Measurements from ENCODE around the gene VPS37C. TPM values are rescaled to one million over a fixed set of nuclear protein-coding genes. Genes with fewer than 3 reads are reported as not detected.

Gene VPS37C
- total and polyA plus RNA-seq, 10 of the 15 experiments (the other 5 are each of a cell fraction or from before 2014, with no cell fraction given): 0.39 to 16.5 (median 7.8) TPM

GRCh38 chr11:61163714-61164605 lies 2.7 kb upstream of the VPS37C start (continued):
- TF ChIP-seq CREM (IDR thresholded peaks at IDR 0.05; ENCODE audit: low read depth): 0 out of 2 replicates have a peak, but pooled peaks have one; percentile 16
- no peak for TF ChIP-seq SUPT20H (IDR thresholded peaks at IDR 0.05; ENCODE audit: borderline replicate concordance, control insufficient read depth, low read depth, low read length)

DNA sequence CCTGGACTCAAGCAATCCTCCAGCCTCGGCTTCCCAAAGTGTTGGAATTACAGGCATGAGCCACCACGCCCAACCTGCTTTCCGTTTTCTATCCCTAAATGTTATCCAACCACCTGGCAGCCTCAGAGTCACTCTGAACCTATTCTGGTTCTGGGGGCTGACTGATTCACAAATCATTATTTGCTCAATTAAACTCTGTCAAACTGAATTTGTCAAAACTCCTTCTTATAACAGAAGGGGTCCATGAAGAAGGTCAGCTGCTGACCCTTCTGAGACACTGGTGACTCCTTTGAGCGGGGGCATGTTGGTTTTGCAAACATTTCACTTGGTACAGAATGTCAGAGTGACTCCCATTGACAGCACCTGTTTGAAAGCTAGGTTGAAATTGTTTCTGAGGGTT lies 1.8 kb upstream of the VPS37C start:
- ChIA-PET SMC1A (ENCODE audit: uncharacterized antibody, unreplicated experiment) (interaction anchor here (1.0 kb wide), 1 partner anchor 24 kb away, joined by 3 read pairs; no protein-coding TSS in a partner anchor), CTCF (no interaction called here), RAD21 (ENCODE audit: unreplicated experiment) (interaction anchor here (0.5 to 0.6 kb wide), 3 partner anchors 9 to 248 kb away, joined by 3 read pairs; no protein-coding TSS in a partner anchor), POLR2A (interaction anchor here (0.9 kb wide), 1 partner anchor 249 kb away, joined by 3 read pairs; the partner anchor contains the start of gene TMEM109)
- ATAC-seq (no peak), FAIRE-seq (no peak), DNase-seq (ENCODE audit: low read depth, low spot score) (no peak)
- Histone ChIP-seq H3K9ac (ENCODE audit: control insufficient read depth, insufficient read depth, low read length) (peak overlapping the region; percentile 95; the same call in 1 of the 2 replicates), H3K79me2 (ENCODE audit: control insufficient read depth, insufficient read depth, low read length) (peaks cover 45% of the 10 kb centered on the region), H3K4me1 (ENCODE audit: control insufficient read depth, insufficient read depth, low read length) (peaks cover 49% of the 10 kb centered on the region), H3K9me3 (replicated peaks; ENCODE audit: control insufficient read depth, insufficient read depth, low read length) (no peaks in the 10 kb centered on the region; the same call in 2 of the 3 replicates), H2AFZ (ENCODE audit: control insufficient read depth, low read depth, low read length) (no peak overlapping the region), H3K27me3 (replicated peaks in 1 of 2; ENCODE audit: control insufficient read depth in 2 of 2, insufficient read depth in 2 of 2, low read length in 1 of 2) (no peaks in the 10 kb centered on the region), H4K20me1 (ENCODE audit: control insufficient read depth, insufficient read depth) (no peaks in the 10 kb centered on the region), H3K36me3 (ENCODE audit: control insufficient read depth in 2 of 2, insufficient read depth in 2 of 2, low read length in 1 of 2) (no peaks in the 10 kb centered on the region), H3K4me2 (ENCODE audit: control insufficient read depth, insufficient read depth) (no peak overlapping the region), H3K27ac (ENCODE audit: control insufficient read depth, insufficient read depth) (peak overlapping the region; percentile 96), H3K4me3 (peak overlapping the region; percentile 24; the same call in 1 of the 2 replicates)
- in situ Hi-C loops (cut with MboI): no loop called here
- intact Hi-C loops (cut with micrococcal nuclease; ENCODE audit: unreplicated experiment): loop anchor here (10.0 kb wide), 1 partner anchor 398 kb away; no protein-coding TSS in a partner anchor
- whole genome bisulfite sequencing (ENCODE audit: insufficient coverage, insufficient replicate concordance, low lambda C conversion rate, missing lambda C conversion rate): 83% methylated on average over 4 of the region's 4 CpGs
- no TSS peak for BruUV-seq (replicated peaks)
- no peak for TF ChIP-seq KAT2A (conservative IDR thresholded peaks at IDR 0.05; ENCODE audit: control insufficient read depth, low read depth, low read length)
- TF ChIP-seq POLR2A (IDR thresholded peaks at IDR 0.05; ENCODE audit: low read depth, low read length): no peak
- TF ChIP-seq, protein P1, sequence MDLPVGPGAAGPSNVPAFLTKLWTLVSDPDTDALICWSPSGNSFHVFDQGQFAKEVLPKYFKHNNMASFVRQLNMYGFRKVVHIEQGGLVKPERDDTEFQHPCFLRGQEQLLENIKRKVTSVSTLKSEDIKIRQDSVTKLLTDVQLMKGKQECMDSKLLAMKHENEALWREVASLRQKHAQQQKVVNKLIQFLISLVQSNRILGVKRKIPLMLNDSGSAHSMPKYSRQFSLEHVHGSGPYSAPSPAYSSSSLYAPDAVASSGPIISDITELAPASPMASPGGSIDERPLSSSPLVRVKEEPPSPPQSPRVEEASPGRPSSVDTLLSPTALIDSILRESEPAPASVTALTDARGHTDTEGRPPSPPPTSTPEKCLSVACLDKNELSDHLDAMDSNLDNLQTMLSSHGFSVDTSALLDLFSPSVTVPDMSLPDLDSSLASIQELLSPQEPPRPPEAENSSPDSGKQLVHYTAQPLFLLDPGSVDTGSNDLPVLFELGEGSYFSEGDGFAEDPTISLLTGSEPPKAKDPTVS (IDR thresholded peaks at IDR 0.05; ENCODE audit: low read depth, low read length): no peak
- TF ChIP-seq TAF1 (IDR thresholded peaks at IDR 0.05; ENCODE audit: borderline replicate concordance, low read depth, low read length): no peak
- no peak for TF ChIP-seq NR2C1 (IDR thresholded peaks at IDR 0.05)
- no peak for TF ChIP-seq BHLHE40 (IDR thresholded peaks at IDR 0.05; ENCODE audit: borderline replicate concordance in 1 of 2, low read depth in 2 of 2, low read length in 1 of 2)
- TF ChIP-seq JUNB (IDR thresholded peaks at IDR 0.05): no peak
- TF ChIP-seq PML (IDR thresholded peaks at IDR 0.05; ENCODE audit: low read length): no peak
- no peak for TF ChIP-seq CHD1 (IDR thresholded peaks at IDR 0.05; ENCODE audit: low read depth, low read length)
- TF ChIP-seq, protein P2, sequence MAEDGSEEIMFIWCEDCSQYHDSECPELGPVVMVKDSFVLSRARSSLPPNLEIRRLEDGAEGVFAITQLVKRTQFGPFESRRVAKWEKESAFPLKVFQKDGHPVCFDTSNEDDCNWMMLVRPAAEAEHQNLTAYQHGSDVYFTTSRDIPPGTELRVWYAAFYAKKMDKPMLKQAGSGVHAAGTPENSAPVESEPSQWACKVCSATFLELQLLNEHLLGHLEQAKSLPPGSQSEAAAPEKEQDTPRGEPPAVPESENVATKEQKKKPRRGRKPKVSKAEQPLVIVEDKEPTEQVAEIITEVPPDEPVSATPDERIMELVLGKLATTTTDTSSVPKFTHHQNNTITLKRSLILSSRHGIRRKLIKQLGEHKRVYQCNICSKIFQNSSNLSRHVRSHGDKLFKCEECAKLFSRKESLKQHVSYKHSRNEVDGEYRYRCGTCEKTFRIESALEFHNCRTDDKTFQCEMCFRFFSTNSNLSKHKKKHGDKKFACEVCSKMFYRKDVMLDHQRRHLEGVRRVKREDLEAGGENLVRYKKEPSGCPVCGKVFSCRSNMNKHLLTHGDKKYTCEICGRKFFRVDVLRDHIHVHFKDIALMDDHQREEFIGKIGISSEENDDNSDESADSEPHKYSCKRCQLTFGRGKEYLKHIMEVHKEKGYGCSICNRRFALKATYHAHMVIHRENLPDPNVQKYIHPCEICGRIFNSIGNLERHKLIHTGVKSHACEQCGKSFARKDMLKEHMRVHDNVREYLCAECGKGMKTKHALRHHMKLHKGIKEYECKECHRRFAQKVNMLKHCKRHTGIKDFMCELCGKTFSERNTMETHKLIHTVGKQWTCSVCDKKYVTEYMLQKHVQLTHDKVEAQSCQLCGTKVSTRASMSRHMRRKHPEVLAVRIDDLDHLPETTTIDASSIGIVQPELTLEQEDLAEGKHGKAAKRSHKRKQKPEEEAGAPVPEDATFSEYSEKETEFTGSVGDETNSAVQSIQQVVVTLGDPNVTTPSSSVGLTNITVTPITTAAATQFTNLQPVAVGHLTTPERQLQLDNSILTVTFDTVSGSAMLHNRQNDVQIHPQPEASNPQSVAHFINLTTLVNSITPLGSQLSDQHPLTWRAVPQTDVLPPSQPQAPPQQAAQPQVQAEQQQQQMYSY (CRISPR knock-in tag; IDR thresholded peaks at IDR 0.05): no peak
- TF ChIP-seq, protein P3, sequence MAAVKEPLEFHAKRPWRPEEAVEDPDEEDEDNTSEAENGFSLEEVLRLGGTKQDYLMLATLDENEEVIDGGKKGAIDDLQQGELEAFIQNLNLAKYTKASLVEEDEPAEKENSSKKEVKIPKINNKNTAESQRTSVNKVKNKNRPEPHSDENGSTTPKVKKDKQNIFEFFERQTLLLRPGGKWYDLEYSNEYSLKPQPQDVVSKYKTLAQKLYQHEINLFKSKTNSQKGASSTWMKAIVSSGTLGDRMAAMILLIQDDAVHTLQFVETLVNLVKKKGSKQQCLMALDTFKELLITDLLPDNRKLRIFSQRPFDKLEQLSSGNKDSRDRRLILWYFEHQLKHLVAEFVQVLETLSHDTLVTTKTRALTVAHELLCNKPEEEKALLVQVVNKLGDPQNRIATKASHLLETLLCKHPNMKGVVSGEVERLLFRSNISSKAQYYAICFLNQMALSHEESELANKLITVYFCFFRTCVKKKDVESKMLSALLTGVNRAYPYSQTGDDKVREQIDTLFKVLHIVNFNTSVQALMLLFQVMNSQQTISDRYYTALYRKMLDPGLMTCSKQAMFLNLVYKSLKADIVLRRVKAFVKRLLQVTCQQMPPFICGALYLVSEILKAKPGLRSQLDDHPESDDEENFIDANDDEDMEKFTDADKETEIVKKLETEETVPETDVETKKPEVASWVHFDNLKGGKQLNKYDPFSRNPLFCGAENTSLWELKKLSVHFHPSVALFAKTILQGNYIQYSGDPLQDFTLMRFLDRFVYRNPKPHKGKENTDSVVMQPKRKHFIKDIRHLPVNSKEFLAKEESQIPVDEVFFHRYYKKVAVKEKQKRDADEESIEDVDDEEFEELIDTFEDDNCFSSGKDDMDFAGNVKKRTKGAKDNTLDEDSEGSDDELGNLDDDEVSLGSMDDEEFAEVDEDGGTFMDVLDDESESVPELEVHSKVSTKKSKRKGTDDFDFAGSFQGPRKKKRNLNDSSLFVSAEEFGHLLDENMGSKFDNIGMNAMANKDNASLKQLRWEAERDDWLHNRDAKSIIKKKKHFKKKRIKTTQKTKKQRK (IDR thresholded peaks at IDR 0.05; ENCODE audit: low read depth, low read length): no peak

All from GM12878 (cell line).